GM18498 (cell line): ENCODE data around the gene IP6K2.

ENCODE experiments used
- ATAC-seq: cut with Tn5 transposase; IDR thresholded peaks from one replicate; pipeline ENCODE4 v1.9.1; 2021; ENCODE audit warnings: mild to moderate bottlenecking, moderate library complexity; ENCODE audit not compliant: unreplicated experiment

Gene IP6K2

GRCh38 chr3:48674505-48674904 lies 42.5 kb downstream of the IP6K2 start:
- no peak for ATAC-seq

DNA sequence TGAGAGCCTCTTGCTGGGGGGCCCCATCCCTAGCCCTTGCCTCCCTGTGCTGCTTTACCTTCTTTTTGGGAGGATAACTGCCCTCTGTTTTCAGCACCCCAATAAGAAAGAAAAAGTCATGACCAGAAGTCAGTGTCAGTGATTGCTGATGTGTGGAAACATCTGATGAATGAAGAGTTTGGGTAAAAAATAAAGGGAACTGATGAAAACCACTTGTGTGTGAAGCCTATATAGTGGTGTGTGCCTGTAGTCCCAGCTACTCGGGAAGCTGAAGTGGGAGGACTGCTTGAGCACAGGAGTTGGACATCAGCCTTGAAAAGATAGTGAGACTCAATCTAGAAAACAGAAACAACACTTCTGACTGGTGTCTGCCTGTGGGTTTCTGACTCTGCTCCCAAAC lies 44.5 kb downstream of the IP6K2 start:
- ATAC-seq, result no peak

DNA sequence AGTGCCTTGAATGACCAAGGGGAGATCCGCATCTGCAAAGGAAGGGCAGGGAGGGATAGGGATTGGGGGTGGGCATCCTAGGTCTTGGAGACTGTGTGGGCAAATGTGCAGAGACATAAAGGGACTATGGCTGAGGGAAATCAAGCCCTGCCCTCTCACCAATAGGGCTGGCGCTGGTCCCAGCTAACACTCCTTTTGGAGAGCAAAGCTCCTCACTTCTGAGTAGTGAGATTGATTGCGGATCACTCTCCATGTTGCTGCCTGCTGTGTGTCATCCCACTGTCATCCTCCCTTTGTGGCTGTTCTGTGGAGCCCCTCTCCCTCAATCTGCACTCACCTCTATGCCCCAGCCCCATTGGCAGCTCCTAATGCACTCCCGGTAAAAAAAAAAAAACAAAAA lies 52.1 kb downstream of the IP6K2 start:
- ATAC-seq, result no peak

GRCh38 chr3:48664313-48664644 lies 52.7 kb downstream of the IP6K2 start:
- ATAC-seq, result no peak

DNA sequence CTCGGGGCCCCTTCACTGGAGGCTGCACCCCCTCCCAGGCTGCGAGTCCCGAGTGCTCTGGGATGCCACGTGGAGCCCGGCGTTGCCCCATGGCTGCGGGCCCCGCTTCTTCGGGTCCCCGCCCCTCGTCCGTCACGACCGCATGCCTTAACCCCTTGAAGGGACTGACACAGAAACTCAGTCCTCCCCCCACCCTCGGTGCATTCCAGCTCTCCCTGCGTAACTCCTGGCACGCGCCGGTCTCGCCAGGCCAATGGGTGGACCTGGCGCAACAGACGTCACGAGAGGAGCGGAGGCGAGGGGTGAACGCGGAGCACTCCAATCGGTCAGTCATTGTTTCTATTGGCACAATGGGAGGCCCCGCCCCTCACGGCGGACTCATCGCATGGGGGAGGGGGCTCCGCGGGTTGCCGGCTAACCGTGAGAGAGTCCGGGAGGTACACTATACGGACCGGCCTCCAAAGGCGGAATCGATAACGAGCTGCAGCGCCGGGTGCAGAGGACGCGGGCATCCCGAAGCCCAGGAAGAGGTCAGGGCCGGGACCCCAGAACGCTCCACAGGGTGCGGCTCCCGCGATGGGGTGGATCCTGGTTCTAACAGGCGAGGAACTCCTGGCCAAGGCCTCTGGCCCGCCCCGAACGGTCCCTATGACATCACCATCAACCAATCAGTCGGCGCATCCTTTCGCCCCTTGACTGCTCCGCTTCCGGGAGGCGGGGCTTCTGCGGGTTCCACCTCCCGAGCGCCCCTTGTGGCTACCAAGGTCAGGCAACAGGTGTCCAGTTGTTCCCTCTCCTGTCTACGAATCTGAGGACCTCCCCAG lies 53.3 kb downstream of the IP6K2 start:
- peak; percentile 84 for ATAC-seq

GRCh38 chr3:48662753-48663488 lies 54.1 kb downstream of the IP6K2 start, which contains the start of gene CELSR3:
TSS of gene CELSR3 (minus strand) at chr3:48662886. CDS start at chr3:48662634, 252 bp downstream.
- ATAC-seq, result no peak

GRCh38 chr3:48662145-48662752 lies 54.8 kb downstream of the IP6K2 start:
- no peak for ATAC-seq

DNA sequence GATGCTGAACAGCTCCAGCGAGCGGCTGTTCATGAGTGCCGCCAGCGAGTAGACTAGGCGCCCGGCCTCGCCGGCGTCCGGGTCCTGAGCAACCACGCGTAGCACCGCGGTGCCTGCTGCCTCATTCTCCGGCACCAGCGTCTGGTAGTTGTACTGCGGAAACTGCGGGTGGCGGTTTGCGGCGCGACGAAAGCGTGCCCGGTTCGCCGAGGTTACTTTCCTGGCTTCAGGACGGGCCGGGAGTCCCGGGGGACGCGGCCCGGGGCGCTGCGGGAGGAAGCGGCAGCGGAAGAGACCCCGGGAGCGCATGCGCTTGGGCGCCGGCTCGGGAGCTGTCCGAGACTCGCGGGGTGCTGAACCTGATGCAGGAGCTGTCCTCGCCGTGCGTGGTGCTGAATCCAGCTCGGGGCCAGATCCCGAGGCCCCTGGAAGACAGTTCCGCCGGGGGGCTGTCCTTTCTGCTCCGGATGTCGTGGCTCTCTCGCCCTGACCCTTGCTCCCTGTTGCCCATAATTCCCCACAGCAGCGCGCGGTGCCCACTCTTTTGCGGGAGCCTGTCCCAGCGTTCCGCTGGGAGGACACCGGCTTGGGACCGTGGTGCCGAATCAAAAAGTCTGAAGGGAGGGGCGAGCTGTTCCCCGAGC lies 55.4 kb downstream of the IP6K2 start:
- peak; percentile 29 for ATAC-seq

DNA sequence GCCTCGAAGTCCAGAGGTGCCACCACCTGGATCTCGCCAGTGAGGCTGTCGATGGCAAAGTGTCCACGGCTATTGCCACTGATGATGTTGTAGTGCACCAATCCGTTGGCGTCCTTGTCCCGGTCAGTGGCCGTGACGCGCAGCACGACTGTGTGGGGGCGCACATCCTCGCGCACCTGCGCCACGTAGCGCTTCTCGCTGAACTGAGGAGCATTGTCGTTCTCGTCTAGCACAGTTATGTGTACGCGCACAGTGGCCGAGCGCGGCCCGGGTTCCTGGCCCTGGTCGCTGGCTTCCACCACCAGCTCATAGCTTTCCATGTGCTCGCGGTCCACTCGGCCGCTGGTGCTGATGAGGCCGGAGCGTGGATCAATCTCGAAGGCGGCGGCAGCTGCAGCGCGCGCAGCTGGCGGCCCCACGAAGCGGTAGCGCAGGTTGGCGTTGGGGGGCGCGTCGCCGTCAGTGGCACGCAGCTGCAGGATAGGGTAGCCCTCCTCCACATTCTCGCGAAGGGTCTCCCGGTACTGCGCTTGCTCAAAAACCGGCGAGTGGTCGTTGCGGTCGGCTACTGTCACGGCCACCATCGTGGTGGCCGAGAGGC lies 56.1 kb downstream of the IP6K2 start:
- no peak for ATAC-seq

- no peak for ATAC-seq
Observed at GRCh38 chr3:48656841-48657281, 60.2 kb downstream of the IP6K2 start.

DNA sequence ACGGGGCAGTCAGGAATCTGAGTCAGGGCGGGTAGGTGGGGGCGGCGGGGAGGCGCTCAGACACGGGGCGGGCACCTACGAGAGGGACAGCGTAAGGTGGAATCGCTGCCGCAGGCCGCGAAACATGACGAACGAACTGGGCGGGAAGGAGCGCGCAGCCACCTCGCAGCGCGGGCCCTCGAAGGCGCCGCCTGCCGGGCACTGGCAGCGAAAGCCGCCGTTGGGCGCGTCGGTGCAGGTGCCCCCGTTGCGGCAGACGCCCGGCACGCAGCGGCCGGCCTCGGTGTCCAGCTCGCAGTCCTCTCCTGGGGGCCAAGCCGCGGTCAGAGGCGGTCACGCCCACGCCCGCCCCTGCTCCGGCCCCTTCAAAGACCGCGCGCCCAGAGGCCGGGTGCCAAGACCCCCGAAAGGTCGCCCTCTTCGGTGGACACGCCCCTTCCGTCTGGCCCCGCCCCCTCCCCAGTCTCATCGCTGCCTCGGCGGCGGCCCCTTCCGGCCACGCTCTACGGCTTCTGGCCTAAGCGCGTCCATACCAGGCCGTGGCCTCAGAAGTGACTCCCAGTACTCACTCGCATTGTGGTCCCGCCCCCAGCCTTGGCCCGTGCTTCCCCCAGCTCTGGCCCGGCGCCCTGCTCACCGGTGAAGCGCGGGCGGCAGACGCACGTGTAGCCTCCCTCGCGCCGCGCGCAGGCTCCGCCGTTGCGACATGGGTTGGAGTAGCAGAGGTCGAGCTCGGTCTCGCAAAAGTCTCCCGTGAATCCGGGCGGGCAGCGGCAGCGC lies 60.8 kb downstream of the IP6K2 start:
- ATAC-seq, result peak; percentile 68

- no peak for ATAC-seq
Observed at GRCh38 chr3:48655606-48656005, 61.4 kb downstream of the IP6K2 start.

- ATAC-seq, result no peak
Observed at GRCh38 chr3:48655063-48655462, 62.0 kb downstream of the IP6K2 start.

GRCh38 chr3:48652923-48653715 lies 63.9 kb downstream of the IP6K2 start:
- ATAC-seq, result no peak

GRCh38 chr3:48651771-48652170 lies 65.2 kb downstream of the IP6K2 start:
- ATAC-seq, result no peak

GRCh38 chr3:48650723-48651122 lies 66.3 kb downstream of the IP6K2 start:
- no peak for ATAC-seq

- no peak for ATAC-seq
Observed at GRCh38 chr3:48648188-48648850, 68.7 kb downstream of the IP6K2 start.

DNA sequence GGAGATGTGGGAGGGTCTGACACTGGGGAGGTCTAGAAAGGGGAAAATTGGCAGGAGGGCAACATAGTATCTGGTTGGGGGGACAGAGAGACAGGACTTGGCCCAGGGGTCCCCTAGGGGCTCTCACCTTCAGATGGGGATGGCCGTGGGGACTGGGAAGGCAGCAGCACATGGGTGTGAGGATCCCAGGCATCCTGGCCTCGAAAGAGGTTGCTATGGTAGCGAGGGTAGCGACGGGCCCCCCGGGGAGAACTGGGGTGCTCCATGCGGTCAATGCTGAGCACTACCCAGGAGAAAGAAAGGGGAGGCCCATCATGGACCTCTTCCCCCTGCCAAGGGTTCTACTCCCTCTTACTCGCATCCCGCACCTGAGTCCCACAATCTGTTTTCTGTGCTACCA lies 69.3 kb downstream of the IP6K2 start:
- no peak for ATAC-seq
